ENCODE measurements around the gene FGF4. TPM values are rescaled to one million over a fixed set of nuclear protein-coding genes. Genes with fewer than 3 reads are reported as not detected.
"Not testable (repeated sequence)": the region's sequence is repeated elsewhere in the genome, so short reads cannot be mapped to it uniquely, and the experiment has no call there.

FGF4 gene
- total RNA-seq, 1 experiment from 2014 or later, result not detected

- H3K4me3 ChIP-seq, result no peak overlapping the region
- no peaks in the 10 kb centered on the region for H3K4me1 ChIP-seq
- H3K9me3 ChIP-seq (replicated peaks), result no peaks in the 10 kb centered on the region
- H3K27me3 ChIP-seq, result no peaks in the 10 kb centered on the region; the same call in 1 of the 2 replicates
- no peak overlapping the region for H3K27ac ChIP-seq
- H3K36me3 ChIP-seq, result no peaks in the 10 kb centered on the region
- no peak for DNase-seq
These were observed 9.6 kb downstream of the FGF4 start for GRCh38 chr11:69765498-69765995.

GRCh38 chr11:69764918-69765317, 10.2 kb downstream of the FGF4 start:
- H3K4me1 ChIP-seq; H3K4me3 ChIP-seq; H3K36me3 ChIP-seq; H3K27me3 ChIP-seq; H3K27ac ChIP-seq; DNase-seq; H3K9me3 ChIP-seq (replicated peaks): not testable (repeated sequence)

DNA sequence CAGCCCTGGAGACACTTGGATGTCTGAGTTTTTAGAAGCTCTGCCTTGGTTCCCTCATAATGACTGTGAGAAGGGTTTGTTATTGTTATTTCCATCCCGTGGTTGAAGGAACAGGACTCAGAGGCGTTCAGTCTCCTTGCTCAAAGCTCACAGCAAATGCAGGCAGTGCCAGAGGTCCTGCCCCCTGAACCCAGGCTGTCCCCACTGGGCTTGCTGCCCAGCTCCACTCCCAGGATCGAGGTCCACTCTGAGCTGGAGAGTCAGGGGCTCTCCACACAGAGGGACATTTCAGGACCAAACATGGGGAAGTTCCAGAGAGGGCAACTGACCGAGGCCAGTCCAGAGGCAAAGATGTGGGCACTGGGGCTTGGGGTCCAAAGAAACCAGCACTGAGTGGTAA, 14.8 kb downstream of the FGF4 start:
- DNase-seq, result no peak
- Histone ChIP-seq H3K4me1 (no peaks in the 10 kb centered on the region), H3K27me3 (no peaks in the 10 kb centered on the region)

GRCh38 chr11:69752890-69753289, 22.3 kb downstream of the FGF4 start:
- no peaks in the 10 kb centered on the region for H3K27me3 ChIP-seq
- no peaks in the 10 kb centered on the region for H3K9me3 ChIP-seq (replicated peaks)
- H3K4me3 ChIP-seq, result no peak overlapping the region
- H3K4me1 ChIP-seq, result no peaks in the 10 kb centered on the region
- no peak overlapping the region for H3K27ac ChIP-seq
- DNase-seq, result no peak
- H3K36me3 ChIP-seq, result no peaks in the 10 kb centered on the region

More for the DNA sequence above, 14.8 kb downstream of the FGF4 start:
- Histone ChIP-seq H3K27ac (no peak overlapping the region), H3K36me3 (no peaks in the 10 kb centered on the region), H3K4me3 (no peak overlapping the region), H3K9me3 (replicated peaks) (no peaks in the 10 kb centered on the region)

- H3K4me1 ChIP-seq, result no peaks in the 10 kb centered on the region
- no peaks in the 10 kb centered on the region for H3K36me3 ChIP-seq
- no peak overlapping the region for H3K4me3 ChIP-seq
- H3K27ac ChIP-seq, result no peak overlapping the region
- no peaks in the 10 kb centered on the region for H3K27me3 ChIP-seq
- no peaks in the 10 kb centered on the region for H3K9me3 ChIP-seq (replicated peaks)
- DNase-seq, result no peak
These were observed 24.1 kb downstream of the FGF4 start for GRCh38 chr11:69750875-69751597.

- DNase-seq, result no peak
- Histone ChIP-seq H3K27ac (no peak overlapping the region), H3K4me1 (no peaks in the 10 kb centered on the region), H3K27me3 (0 out of 2 replicates have a peak, but pooled peaks cover 2% of the 10 kb centered on the region), H3K4me3 (no peak overlapping the region), H3K9me3 (replicated peaks) (no peaks in the 10 kb centered on the region), H3K36me3 (no peaks in the 10 kb centered on the region)
These were observed 24.9 kb downstream of the FGF4 start for GRCh38 chr11:69750108-69750850.

DNA sequence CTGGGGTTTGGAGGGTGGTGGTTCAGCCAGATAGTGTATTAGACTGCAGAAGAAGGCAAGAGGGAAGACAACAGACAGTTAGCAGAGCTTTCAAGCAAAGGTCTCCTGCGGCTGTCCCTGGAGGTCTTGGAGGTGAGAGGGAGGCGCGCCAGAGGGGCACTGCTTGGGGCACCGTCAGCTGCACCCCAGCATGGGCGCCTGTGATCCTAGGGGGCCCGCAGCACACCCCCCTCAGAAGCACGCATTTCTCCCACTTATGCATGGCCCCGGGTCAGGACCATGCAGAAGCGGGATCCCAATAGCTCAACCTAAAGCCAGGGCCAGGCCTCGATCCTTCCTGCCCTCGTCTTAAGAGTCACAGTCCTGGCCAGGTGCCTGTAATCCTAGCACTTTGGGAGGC, 26.5 kb downstream of the FGF4 start:
- DNase-seq, result no peak
- Histone ChIP-seq H3K36me3 (no peaks in the 10 kb centered on the region), H3K9me3 (replicated peaks) (no peaks in the 10 kb centered on the region), H3K4me1 (no peaks in the 10 kb centered on the region), H3K4me3 (no peak overlapping the region), H3K27ac (no peak overlapping the region), H3K27me3 (0 out of 2 replicates have a peak, but pooled peaks cover 4% of the 10 kb centered on the region)

GRCh38 chr11:69746752-69747742, 28.1 kb downstream of the FGF4 start:
- H3K4me3 ChIP-seq, result no peak overlapping the region
- DNase-seq, result no peak
- H3K36me3 ChIP-seq, result no peaks in the 10 kb centered on the region
- H3K9me3 ChIP-seq (replicated peaks), result no peaks in the 10 kb centered on the region
- H3K4me1 ChIP-seq, result no peaks in the 10 kb centered on the region
- no peak overlapping the region for H3K27ac ChIP-seq
- 0 out of 2 replicates have a peak, but pooled peaks cover 4% of the 10 kb centered on the region for H3K27me3 ChIP-seq

DNA sequence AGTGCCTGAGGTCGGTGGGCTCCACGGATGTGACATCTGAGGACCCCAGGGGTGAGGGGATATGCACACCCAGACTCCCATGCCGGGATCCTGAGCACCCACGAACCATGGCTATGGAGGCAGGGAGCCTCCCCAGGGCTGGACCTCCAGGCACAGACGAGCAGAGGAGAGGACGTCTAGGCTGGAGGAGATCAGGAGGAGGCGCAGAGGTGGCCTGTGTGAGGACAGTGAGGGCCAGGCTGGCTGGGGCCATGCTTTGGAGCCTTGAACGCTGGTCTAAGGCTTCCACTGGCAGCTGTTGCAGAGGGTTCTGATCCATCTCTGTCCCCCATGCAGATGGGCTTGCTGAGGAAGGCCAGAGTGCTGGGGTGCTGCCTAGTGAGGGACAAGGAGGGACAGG, 29.0 kb downstream of the FGF4 start:
- H3K36me3 ChIP-seq, result no peaks in the 10 kb centered on the region
- no peak overlapping the region for H3K27ac ChIP-seq
- H3K4me1 ChIP-seq, result no peaks in the 10 kb centered on the region
- H3K9me3 ChIP-seq (replicated peaks), result no peaks in the 10 kb centered on the region
- no peak for DNase-seq
- no peak overlapping the region for H3K4me3 ChIP-seq
- 0 out of 2 replicates have a peak, but pooled peaks cover 4% of the 10 kb centered on the region for H3K27me3 ChIP-seq

GRCh38 chr11:69745201-69745600, 29.9 kb downstream of the FGF4 start:
- Histone ChIP-seq H3K4me1 (no peaks in the 10 kb centered on the region), H3K27me3 (0 out of 2 replicates have a peak, but pooled peaks cover 4% of the 10 kb centered on the region), H3K9me3 (replicated peaks) (no peaks in the 10 kb centered on the region), H3K36me3 (no peaks in the 10 kb centered on the region), H3K27ac (no peak overlapping the region), H3K4me3 (no peak overlapping the region)
- DNase-seq, result no peak

DNA sequence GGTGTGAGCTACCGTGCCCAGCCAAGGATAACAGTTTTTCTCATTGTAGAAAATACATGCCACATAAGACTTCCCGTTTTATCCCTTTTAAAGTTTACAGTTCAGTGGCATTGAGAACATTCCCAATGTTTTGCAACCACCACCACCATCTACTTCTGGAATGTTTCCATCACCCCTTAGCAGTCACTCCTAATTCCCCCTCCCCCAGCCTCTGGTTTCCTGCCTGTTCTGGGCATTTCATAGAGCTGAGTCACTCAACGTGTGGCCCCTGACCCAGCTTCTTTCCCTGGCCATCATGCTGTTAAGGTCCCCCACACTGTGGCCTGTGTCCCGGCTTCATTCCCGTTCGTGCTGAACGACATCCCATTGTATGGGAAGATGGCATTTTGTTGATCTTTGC, 30.7 kb downstream of the FGF4 start:
- H3K27ac ChIP-seq, result no peak overlapping the region

DNA sequence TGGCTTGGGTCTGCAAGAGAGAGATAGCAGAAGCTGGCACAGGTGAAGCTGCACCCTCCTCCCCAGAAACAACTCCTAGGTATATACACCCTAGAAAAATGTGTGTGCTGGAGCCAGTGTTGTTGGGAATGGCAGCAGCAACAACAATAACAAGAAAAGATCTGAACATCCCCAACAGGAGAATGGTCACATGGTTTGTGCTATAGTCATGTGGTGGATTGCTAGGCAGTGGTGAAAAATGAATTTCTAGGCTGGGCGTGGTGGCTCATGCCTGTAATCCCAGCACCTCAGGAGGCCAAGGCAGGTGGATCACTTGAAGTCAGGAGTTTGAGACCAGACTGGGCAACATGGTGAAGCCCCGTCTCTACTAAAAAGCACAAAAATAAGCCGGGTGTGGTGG, 40.3 kb downstream of the FGF4 start:
- H3K27ac ChIP-seq, result no peak overlapping the region
- no peak overlapping the region for H3K4me3 ChIP-seq
- no peaks in the 10 kb centered on the region for H3K36me3 ChIP-seq
- H3K4me1 ChIP-seq, result no peaks in the 10 kb centered on the region
- no peak for DNase-seq
- no peaks in the 10 kb centered on the region for H3K9me3 ChIP-seq (replicated peaks)
- H3K27me3 ChIP-seq, result no peaks in the 10 kb centered on the region

More for the DNA sequence above, 30.7 kb downstream of the FGF4 start:
- Histone ChIP-seq H3K9me3 (replicated peaks) (no peaks in the 10 kb centered on the region), H3K36me3 (no peaks in the 10 kb centered on the region), H3K4me3 (no peak overlapping the region), H3K27me3 (0 out of 2 replicates have a peak, but pooled peaks cover 4% of the 10 kb centered on the region), H3K4me1 (no peaks in the 10 kb centered on the region)
- peak in 1 of 2 experiments; percentile 7 for DNase-seq

GRCh38 chr11:69734367-69734766, 40.8 kb downstream of the FGF4 start:
- Histone ChIP-seq H3K9me3 (replicated peaks) (no peaks in the 10 kb centered on the region), H3K4me1 (no peaks in the 10 kb centered on the region), H3K36me3 (no peaks in the 10 kb centered on the region), H3K4me3 (no peak overlapping the region), H3K27me3 (no peaks in the 10 kb centered on the region), H3K27ac (no peak overlapping the region)
- DNase-seq, result no peak

DNA sequence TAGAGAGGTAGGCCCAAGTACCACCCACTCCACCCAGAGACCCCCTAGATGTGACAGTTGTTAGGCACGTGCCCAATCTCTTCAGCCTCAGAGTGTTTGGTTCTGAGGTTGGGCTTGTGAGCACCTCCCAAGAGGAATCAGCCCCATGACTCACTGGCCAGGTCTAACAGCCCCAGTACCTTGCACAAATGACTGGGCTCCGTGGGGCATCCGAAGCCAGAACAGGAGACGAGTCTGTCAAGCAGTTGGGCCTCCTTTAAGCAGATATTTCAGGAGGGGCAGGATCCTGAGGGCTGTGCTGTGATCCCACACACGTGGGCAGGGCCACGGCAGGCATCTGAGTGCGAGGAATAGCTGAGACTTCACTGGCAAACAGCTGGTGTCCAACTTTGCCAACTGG, 42.2 kb downstream of the FGF4 start:
- Histone ChIP-seq H3K27ac (no peak overlapping the region), H3K4me1 (no peaks in the 10 kb centered on the region), H3K27me3 (no peaks in the 10 kb centered on the region; the same call in 1 of the 2 replicates), H3K9me3 (replicated peaks) (no peaks in the 10 kb centered on the region), H3K36me3 (no peaks in the 10 kb centered on the region), H3K4me3 (no peak overlapping the region)
- no peak for DNase-seq

Data from SJCRH30 (cell line).